Large intestine (tissue), 3 donors: ENCODE results near the gene CTNNA1. TPM values are rescaled to one million over a fixed set of nuclear protein-coding genes. Genes with fewer than 3 reads are reported as not detected.

Experiments
- DNase-seq, 2 donors: peaks; one replicate each; pipeline versions ENCODE4 v3.0.0 to v3.0.0-alpha.2; 2013
- H3K27ac ChIP-seq: one replicate; pipeline ENCODE4 v1.5.1; 2013; ENCODE audit warnings: low read length
- H3K27me3 ChIP-seq: 2 replicates; pipeline ENCODE4 v1.6.1; 2013; ENCODE audit warnings: low read length; ENCODE audit not compliant: control insufficient read depth, insufficient read depth
- H3K36me3 ChIP-seq: 2 replicates; pipeline ENCODE4 v1.6.1; 2013; ENCODE audit warnings: low read length; ENCODE audit not compliant: control insufficient read depth, insufficient read depth
- H3K4me1 ChIP-seq: one replicate; pipeline ENCODE4 v1.6.1; 2013; ENCODE audit warnings: low read length; ENCODE audit not compliant: control insufficient read depth, insufficient read depth
- H3K4me3 ChIP-seq: one replicate; pipeline ENCODE4 v1.5.1; 2013; ENCODE audit warnings: low read length
- H3K9me3 ChIP-seq: one replicate; pipeline ENCODE4 v1.6.1; 2013; ENCODE audit warnings: mild to moderate bottlenecking, low read depth, low read length, moderate library complexity; ENCODE audit not compliant: control insufficient read depth
- WGBS: methylation state at CpG from one replicate; pipeline ENCODE4 v1.1.5; 2013; ENCODE audit warnings: low lambda C conversion rate; ENCODE audit not compliant: insufficient coverage; 5-methylcytosine and 5-hydroxymethylcytosine counted together
- polyA plus RNA-seq: library from polyadenylated mRNA; unstranded; fragments of 120-200 nt; gene quantifications from one replicate; pipeline ENCODE4 v1.2.1, GENCODE V29; 2013

The CTNNA1 gene
- polyA plus RNA-seq, 1 donor: 287 TPM

GRCh38 chr5:138843316-138844124 lies 90.3 kb downstream of the CTNNA1 start:
- DNase-seq: no peak
- Histone ChIP-seq H3K36me3 (no peaks in the 10 kb centered on the region), H3K9me3 (no peaks in the 10 kb centered on the region), H3K27me3 (no peaks in the 10 kb centered on the region), H3K27ac (no peak overlapping the region), H3K4me3 (no peak overlapping the region), H3K4me1 (no peaks in the 10 kb centered on the region)
- WGBS: no CpG with 5 or more reads among the region's 2 CpGs

GRCh38 chr5:138844125-138844461 lies 90.9 kb downstream of the CTNNA1 start:
- Histone ChIP-seq H3K4me1 (no peaks in the 10 kb centered on the region), H3K27ac (no peak overlapping the region), H3K27me3 (no peaks in the 10 kb centered on the region), H3K9me3 (no peaks in the 10 kb centered on the region), H3K36me3 (no peaks in the 10 kb centered on the region), H3K4me3 (no peak overlapping the region)
- WGBS: 100% methylated on average over 1 of the region's 4 CpGs
- DNase-seq: no peak

GRCh38 chr5:138844812-138845513 lies 91.7 kb downstream of the CTNNA1 start:
- Histone ChIP-seq H3K4me3 (no peak overlapping the region), H3K9me3 (no peaks in the 10 kb centered on the region), H3K27me3 (no peaks in the 10 kb centered on the region), H3K27ac (no peak overlapping the region), H3K36me3 (no peaks in the 10 kb centered on the region), H3K4me1 (no peaks in the 10 kb centered on the region)
- 80% methylated on average over 1 of the region's 6 CpGs for WGBS
- DNase-seq: no peak

GRCh38 chr5:138849439-138849838 lies 96.2 kb downstream of the CTNNA1 start:
- Histone ChIP-seq H3K4me1 (no peaks in the 10 kb centered on the region), H3K36me3 (no peaks in the 10 kb centered on the region), H3K4me3 (no peak overlapping the region), H3K9me3 (no peaks in the 10 kb centered on the region), H3K27me3 (no peaks in the 10 kb centered on the region), H3K27ac (no peak overlapping the region)
- no CpG with 5 or more reads among the region's 3 CpGs for WGBS
- no peak for DNase-seq

GRCh38 chr5:138849882-138850281 lies 96.7 kb downstream of the CTNNA1 start:
- WGBS: no CpG with 5 or more reads among the region's 1 CpG
- Histone ChIP-seq H3K4me1 (no peaks in the 10 kb centered on the region), H3K27ac (no peak overlapping the region), H3K36me3 (no peaks in the 10 kb centered on the region), H3K9me3 (no peaks in the 10 kb centered on the region), H3K27me3 (no peaks in the 10 kb centered on the region), H3K4me3 (no peak overlapping the region)
- DNase-seq: no peak

- Histone ChIP-seq H3K4me1 (no peaks in the 10 kb centered on the region), H3K27ac (no peak overlapping the region), H3K4me3 (no peak overlapping the region), H3K9me3 (no peaks in the 10 kb centered on the region), H3K27me3 (no peaks in the 10 kb centered on the region), H3K36me3 (no peaks in the 10 kb centered on the region)
- WGBS: no CpG with 5 or more reads among the region's 2 CpGs
- no peak for DNase-seq
Observed at GRCh38 chr5:138850865-138851435, 97.7 kb downstream of the CTNNA1 start.

GRCh38 chr5:138853132-138853531 lies 99.9 kb downstream of the CTNNA1 start:
- WGBS: 80% methylated on average over 8 of the region's 9 CpGs
- no peaks in the 10 kb centered on the region for H3K27me3 ChIP-seq
- DNase-seq: no peak

GRCh38 chr5:138867011-138867410 lies 113.8 kb downstream of the CTNNA1 start:
- Histone ChIP-seq H3K9me3 (peaks cover 13% of the 10 kb centered on the region), H3K4me3 (no peak overlapping the region), H3K27ac (no peak overlapping the region), H3K4me1 (no peaks in the 10 kb centered on the region), H3K36me3 (peaks cover 12% of the 10 kb centered on the region), H3K27me3 (no peaks in the 10 kb centered on the region)
- DNase-seq: no peak
- WGBS: no CpG with 5 or more reads among the region's 1 CpG

More at GRCh38 chr5:138853132-138853531, 99.9 kb downstream of the CTNNA1 start:
- no peaks in the 10 kb centered on the region for H3K4me1 ChIP-seq
- no peak overlapping the region for H3K27ac ChIP-seq
- H3K9me3 ChIP-seq: no peaks in the 10 kb centered on the region
- no peak overlapping the region for H3K4me3 ChIP-seq
- H3K36me3 ChIP-seq: peaks cover 5% of the 10 kb centered on the region

GRCh38 chr5:138869038-138869437 lies 115.8 kb downstream of the CTNNA1 start:
- Histone ChIP-seq H3K27me3 (no peaks in the 10 kb centered on the region), H3K4me1 (no peaks in the 10 kb centered on the region), H3K4me3 (no peak overlapping the region), H3K36me3 (peaks cover 9% of the 10 kb centered on the region), H3K9me3 (no peaks in the 10 kb centered on the region), H3K27ac (no peak overlapping the region)
- DNase-seq: no peak
- no CpG with 5 or more reads among the region's 1 CpG for WGBS

- 71% methylated on average over 1 of the region's 5 CpGs for WGBS
- Histone ChIP-seq H3K36me3 (peaks cover 9% of the 10 kb centered on the region), H3K27me3 (no peaks in the 10 kb centered on the region), H3K27ac (no peak overlapping the region), H3K4me1 (no peaks in the 10 kb centered on the region), H3K4me3 (no peak overlapping the region), H3K9me3 (no peaks in the 10 kb centered on the region)
- DNase-seq: no peak
Observed at GRCh38 chr5:138869763-138870500, 116.7 kb downstream of the CTNNA1 start.
